Activated naive CD4-positive, alpha-beta T cell treated with anti-CD3 and anti-CD28 coated beads, Interleukin-2, amount 50 U/mL, for 16 hours (primary cell): ENCODE measurements around the gene CEP20.

ENCODE experiments used
- DNase-seq: peaks from one replicate; pipeline ENCODE4 v3.0.0-alpha.2; 2020

CEP20 gene

DNA sequence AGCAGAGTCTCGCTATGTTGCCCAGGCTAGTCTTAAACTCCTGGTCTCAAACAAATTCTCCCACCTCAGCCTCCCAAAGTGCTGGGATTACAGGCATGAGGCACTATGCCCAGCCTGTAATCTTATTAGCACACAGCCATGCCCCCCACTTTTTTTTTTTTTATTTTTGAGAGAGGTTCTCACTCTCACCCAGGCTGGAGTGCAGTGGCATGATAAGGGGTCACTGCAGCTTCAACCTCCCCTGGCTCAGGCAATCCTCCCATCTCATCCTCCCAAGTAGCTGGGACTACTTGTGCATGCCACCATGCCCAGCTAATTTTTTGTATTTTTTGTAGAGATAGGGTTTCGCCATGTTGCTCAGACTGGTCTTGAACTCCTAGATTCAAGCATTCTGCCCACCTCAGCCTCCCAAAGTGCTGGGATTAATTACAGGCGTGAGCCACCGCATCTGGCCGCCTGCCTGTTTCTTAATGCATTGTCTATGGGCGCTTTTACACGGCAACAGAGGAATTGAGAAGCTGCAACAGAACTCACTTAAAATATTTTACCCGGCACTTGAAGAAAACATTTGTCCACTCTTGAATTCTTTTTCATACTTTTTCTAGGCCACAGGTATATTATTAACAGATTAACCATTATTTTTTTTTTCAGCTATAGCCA is 8.8 kb upstream of the CEP20 start:
- no peak for DNase-seq

DNA sequence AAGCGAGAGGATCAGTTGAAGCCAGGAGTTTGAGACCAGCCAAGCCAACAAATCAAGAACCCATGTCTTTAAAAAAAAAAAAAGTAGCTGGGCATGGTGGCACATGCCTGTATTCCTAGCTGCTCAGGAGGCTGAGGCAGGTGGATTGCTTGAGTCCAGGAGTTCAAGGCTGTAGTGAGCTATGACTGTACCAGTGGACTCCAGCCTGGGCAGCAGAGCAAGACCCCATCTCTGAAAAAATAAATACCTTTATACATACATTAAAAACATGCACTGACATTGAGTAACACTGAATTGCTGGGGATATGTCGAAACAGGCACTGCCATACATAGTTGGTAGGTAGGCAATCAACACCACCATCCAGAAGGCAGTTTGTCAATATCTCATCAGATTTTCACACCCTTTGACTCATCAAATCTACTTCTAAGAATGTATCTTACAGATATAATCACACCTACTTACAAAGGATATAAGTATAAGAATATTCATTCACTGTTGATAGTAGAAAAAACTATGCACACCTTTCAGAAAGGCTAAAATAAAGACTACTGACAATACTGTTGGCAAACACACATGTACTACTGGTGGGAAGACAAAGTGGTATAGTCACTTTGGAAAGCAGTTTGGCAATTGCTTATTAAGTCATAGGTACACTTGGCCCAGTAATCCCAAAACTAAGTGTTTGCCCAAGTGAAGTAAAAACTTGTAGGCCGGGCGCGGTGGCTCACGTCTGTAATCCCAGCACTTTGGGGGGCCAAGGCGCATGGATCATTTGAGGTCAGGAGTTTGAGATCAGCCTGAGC is 6.4 kb upstream of the CEP20 start:
- DNase-seq = no peak

DNA sequence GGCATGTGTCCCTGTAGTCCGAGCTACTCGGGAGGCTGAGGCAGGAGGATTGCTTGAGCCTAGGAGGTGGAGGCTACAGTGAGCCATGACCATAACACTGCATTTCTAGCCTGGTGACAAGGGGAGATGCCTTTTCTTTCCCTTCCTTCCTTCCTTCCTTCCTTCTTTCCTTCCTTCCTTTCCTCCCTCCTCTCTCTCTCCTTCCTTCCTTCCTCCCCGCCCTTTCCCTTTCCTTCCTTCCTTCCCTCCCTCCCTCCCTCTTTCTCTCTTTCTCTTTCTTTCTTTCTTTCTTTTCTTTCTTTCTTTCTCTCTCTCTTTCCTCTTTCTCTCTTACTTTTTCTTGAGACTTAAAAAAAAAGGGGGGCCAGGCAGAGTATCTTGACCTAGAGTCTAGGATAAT is 3.1 kb upstream of the CEP20 start:
- DNase-seq = no peak

- DNase-seq = no peak
Measured at GRCh38 chr16:15887283-15887682, 1.1 kb downstream of the CEP20 start.

- DNase-seq = no peak
Measured at GRCh38 chr16:15886078-15886477, 2.3 kb downstream of the CEP20 start.

GRCh38 chr16:15885560-15886001 is 2.8 kb downstream of the CEP20 start:
- DNase-seq = no peak

DNA sequence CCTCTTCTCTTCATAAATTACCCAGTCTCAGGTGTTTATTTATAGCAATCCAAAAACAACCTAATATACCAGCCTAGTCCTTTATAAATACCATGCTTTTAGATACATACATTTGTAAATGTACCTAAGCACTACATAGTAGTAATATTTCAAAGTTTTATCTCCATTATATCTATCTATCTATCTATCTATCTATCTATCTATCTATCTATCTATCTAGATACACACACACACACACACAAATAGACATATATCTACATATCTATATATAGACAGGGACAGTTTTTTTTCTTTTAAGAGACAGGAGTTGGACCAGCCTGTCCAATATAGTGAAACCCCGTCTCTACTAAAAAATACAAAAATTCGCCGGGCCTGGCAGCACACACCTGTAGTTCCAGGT is 5.8 kb downstream of the CEP20 start:
- no peak for DNase-seq

DNA sequence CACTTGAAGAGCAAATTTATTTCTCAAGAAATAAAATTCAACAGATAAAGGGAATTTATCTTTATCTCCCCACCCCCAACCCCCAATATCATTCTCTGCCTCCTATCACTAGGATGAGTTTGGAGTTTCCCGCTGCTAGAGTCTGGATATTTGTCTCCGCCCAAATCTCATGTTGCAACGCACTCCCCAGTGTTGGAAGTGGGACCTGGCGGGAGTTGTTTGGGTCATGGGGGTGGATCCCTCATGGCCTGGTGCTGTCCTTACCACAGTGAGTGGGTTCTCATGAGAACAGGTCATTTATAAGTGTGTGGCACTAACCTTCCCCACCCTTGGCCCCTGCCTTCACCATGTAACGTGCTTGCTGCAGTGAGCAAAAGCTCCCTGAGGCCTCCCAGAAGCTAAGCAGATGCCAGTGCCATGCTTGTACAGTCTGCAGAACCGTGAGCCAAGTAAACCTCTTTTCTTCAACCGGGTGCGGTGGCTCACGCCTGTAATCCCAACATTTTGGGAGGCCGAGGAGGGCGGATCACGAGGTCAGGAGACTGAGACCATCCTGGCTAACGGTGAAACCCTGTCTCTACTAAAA is 6.5 kb downstream of the CEP20 start:
- DNase-seq = no peak

GRCh38 chr16:15880434-15881308 is 7.7 kb downstream of the CEP20 start:
- DNase-seq = no peak

DNA sequence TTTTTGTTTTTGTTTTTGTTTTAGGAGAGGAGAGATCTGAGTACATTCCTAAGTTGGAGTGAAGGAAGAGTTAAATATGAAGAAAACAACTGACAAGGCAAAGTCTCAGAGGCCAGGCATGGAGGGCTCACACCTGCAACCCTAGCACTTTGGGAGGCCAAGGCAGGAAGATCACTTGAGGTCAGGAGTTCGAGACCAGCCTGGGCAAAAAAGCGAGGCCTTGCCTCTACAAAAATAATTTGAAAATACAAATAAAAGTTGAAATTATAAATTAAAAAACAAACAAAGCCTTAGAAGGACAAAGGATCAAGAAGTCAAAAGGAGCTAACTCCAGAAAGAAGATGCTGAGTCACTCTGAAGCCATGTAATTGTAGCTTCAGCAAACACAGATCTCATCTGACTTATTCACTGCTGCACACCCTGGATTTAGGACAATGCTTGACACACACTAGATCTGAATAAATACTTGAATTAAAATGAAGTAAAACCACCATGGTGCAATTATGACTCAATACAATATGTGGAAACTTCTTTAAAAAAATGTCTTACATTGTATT is 9.1 kb downstream of the CEP20 start:
- no peak for DNase-seq

GRCh38 chr16:15876503-15876902 is 11.9 kb downstream of the CEP20 start:
- DNase-seq = no peak

DNA sequence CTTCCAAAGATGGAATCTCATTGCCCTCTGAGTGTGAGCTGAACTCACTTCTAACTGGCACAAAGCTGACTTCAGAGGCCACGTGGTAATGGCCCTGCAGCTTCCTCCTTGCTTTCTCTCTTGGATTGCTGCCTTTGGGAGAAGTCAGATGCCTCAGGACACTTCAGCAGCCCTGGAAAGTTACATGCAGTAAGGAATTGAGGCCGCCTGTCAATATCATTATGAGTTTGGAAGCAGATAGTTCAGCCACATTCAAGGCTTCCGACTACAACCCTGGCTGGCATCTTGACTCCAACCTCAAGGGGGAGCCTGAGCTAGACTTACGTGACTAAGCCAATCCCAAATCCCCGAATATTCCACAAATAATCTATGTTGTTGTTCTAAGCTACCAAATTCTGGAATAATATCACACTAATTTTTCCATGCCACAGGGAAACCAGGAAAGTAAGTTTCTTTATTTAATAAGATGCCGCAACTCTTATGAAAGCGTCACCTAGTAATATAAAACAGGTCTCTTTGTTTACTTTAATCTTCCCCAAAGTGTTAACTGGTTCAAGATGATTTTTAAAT is 13.6 kb downstream of the CEP20 start:
- no peak for DNase-seq

DNA sequence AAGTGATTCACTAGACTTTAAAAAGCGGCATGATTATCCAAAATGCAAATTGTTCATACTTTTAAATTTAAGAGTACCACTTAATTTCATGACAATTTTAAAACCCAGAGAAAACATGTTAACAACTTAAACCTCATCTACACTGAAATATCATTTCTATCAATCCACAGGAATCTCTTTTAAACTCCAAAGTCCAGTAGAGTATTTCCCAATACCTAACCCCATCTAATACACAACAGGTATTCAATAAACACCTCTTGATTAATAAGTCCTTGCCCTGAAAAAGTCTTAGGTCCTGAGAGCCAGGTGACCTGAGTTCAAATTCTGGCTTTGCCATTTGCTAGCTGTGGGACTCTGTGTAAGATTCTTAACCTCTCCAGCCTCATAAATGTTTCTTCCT is 14.7 kb downstream of the CEP20 start:
- DNase-seq = no peak

GRCh38 chr16:15873301-15873700 is 15.1 kb downstream of the CEP20 start:
- no peak for DNase-seq

DNA sequence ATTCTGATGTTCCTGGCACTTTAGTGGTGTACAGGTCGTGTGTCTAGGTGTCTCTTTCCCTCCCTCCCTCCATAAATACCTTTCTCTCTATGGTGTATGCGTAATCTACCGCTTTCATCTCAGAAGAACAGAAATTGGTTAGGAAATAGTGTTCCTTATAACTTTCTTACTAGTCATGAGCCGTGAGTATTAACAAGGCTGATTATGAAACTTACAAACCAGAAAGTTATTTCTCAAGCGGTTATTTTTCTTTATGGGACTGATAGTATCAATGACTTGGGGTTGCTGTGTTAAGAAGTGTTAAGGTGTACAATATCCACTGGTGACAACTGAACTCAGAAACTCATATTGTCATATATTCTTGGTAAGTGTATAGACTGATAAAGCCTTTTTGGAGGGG is 18.4 kb downstream of the CEP20 start:
- no peak for DNase-seq

DNA sequence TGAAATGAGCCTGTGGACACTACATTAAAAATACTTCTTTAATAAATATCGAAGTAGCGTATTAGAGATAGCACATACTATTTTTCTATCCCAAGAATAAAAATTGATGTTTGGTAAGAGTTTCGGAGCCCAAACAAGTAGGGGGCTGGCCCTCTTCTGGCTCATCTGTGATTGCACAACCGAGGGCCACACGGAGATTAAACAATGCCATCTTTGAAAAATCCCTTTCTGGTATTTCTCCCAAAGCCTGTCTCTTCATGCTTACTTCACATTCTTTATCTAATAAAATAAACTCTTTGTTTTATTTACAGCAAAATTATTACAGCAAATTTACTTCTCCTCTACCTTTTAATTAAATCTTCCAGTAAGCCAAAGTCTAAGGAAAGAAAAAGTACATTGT is 22.0 kb downstream of the CEP20 start:
- no peak for DNase-seq

DNA sequence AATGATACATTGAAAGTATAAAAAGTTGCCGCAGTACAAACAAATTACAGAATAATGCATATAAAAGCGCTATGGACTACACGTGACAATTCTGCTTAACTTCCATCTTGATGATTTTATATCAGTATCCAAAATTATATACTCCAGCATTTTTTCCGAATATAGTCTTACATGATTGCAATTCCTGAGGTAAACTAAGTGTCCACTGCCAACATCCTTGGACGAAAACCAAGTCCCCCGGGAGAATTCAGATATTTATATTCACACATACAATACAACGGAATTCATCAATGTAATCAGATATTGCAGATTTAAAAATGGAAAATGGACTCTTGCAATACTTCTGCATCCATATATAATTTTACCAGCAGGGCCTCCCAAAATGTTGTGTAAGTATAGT is 22.7 kb downstream of the CEP20 start:
- no peak for DNase-seq

GRCh38 chr16:15864939-15865338 is 23.5 kb downstream of the CEP20 start:
- no peak for DNase-seq

DNA sequence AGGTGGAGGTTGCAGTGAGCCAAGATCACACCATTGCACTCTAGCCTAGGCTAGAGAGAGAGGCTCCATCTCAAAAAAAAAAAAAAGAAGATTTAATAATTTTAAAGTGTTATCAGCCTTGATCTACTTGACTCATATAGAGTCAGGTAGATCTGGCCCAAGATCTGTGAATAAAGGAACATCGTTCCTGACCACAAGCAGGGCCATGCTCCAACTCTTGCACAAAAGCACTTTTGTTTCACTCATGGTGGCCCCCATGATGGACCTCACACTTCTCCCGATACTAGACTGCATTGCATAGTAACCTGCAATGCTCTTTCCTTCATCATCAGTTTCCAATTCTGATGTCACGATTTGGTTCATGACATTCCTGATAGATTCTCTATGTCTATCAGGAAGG is 26.4 kb downstream of the CEP20 start:
- DNase-seq = no peak

- DNase-seq = no peak
Measured at GRCh38 chr16:15858921-15859668, 29.3 kb downstream of the CEP20 start.

DNA sequence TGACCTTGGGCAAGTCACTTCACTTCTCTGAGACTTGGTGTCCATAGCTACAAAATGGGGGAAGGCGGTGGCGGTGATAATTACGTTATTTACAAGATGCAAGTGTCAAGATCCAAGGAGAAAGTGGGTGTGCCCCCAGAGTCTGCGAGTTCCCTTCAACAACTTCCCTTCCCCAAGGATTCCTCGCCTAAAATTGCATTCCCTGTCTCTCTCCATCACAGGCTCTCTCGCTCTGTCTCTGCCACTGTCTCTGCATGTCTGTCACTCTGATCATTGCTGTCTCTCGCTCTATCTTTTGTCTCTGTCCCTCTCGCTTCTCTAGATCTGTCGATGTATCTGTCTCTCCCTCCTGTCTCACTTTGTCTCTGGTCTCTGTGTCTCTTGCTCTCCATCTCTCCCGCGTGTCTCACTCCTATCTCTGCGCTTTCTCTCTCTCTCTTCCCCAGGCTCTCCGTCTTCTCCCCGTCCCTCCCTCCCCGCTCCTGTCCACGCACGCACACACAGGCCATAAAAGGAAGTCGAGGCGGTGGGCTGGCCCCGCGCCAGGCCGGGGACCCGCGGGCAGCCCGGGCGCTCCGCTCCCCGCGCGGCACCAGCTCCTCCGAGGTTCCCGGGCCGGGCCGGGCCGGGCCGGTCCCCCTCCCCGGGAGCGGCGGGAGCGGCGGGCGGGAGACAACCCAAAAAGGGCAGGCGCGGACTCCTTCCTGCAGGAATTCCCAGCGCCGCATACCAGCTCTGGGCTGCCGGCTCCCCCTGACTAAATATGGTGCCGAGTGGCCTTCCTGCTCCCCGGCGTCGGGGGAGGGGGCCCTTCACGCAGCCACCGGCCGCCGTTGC is 30.5 kb downstream of the CEP20 start:
- DNase-seq = no peak
